Measurements from ENCODE around the gene NT5C.

DNA sequence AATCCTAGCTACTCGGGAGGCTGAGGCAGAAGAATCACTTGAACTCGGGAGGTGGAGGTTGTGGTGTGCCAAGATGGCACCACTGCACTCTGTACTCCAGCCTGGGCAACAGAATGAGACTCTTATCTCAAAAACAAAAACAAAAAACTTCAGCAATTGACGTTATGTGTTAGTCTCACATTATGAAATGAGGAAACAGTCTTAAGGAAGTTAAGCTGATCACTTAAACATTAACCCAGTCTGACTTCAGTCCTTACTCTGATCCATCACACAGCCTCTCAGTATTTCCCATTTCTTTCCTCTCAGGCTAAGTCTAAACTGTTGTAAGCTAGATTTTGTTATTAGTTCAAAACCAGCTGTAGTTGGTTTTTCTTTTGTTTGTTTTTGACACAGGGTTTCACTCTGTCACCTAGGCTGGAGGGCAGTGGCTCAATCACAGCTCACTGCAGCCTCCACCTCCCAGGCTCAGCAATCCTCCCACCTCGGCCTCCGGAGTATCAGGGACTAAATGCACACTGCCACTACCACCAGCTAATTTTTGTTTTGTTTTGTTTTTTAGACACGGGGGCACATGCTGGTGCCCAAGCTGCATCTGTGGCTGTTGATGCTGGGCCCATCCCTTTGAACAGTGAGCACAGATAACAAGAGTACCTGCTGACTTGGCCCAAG, 16.5 kb upstream of the NT5C start:
- TF ChIP-seq POLR2A (IDR thresholded peaks at IDR 0.05) (no peak), POLR2AphosphoS5 (IDR thresholded peaks at IDR 0.05) (no peak), EP300 (IDR thresholded peaks at IDR 0.05) (no peak)
- TF ChIP-seq, protein P1, sequence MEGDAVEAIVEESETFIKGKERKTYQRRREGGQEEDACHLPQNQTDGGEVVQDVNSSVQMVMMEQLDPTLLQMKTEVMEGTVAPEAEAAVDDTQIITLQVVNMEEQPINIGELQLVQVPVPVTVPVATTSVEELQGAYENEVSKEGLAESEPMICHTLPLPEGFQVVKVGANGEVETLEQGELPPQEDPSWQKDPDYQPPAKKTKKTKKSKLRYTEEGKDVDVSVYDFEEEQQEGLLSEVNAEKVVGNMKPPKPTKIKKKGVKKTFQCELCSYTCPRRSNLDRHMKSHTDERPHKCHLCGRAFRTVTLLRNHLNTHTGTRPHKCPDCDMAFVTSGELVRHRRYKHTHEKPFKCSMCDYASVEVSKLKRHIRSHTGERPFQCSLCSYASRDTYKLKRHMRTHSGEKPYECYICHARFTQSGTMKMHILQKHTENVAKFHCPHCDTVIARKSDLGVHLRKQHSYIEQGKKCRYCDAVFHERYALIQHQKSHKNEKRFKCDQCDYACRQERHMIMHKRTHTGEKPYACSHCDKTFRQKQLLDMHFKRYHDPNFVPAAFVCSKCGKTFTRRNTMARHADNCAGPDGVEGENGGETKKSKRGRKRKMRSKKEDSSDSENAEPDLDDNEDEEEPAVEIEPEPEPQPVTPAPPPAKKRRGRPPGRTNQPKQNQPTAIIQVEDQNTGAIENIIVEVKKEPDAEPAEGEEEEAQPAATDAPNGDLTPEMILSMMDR (IDR thresholded peaks at IDR 0.05), result no peak
